ENCODE data around the gene PCGF3. TPM values are rescaled to one million over a fixed set of nuclear protein-coding genes. Genes with fewer than 3 reads are reported as not detected.

The PCGF3 gene, protein sequence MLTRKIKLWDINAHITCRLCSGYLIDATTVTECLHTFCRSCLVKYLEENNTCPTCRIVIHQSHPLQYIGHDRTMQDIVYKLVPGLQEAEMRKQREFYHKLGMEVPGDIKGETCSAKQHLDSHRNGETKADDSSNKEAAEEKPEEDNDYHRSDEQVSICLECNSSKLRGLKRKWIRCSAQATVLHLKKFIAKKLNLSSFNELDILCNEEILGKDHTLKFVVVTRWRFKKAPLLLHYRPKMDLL
- polyA plus RNA-seq (ENCODE audit: insufficient read length) = 50.5 TPM

DNA sequence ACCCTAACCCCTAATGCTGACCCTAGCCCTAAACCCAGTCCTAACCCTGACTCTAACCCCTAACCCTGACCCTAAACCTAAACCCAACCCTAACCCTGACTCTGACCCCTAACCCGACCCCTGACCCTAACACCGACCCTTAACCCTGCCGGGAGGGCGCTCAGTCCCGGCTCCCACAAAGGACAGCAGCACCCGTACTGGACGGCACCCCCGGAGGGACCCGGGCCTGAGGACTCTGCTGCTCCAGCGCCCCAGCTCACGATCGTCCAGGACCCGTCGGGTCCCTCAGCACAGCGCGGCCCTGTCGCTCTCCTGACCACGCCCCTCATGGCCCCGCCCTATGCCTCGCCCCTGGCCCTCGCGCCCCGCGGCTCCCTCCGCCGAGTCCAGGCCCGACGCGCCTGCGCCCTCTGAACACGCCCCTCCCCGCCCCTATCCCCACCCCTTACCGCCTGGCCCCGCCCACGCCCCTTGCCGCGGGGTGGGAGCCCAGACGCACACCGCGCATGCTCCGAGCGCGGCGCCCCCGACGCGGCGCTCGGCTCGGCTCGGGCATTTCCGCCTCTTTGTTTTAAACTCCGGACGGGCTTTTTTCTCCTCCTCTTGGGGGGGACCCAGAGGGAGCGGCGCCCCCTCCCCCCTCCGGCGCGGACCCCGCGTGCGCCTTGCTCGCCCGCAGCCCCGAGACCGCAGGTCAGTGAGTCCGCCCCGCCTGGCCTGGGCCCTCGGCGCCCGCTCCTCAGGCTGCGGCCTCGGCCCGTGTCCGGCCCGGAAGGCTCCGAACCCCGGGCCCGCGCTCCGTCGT is at the start of gene PCGF3:
PCGF3 (plus strand) TSS at position 555 of the 805 bp plus-strand sequence. CDS start 27,849 bp downstream, outside the sequence.
- DNase-seq = peak; percentile 94

DNA sequence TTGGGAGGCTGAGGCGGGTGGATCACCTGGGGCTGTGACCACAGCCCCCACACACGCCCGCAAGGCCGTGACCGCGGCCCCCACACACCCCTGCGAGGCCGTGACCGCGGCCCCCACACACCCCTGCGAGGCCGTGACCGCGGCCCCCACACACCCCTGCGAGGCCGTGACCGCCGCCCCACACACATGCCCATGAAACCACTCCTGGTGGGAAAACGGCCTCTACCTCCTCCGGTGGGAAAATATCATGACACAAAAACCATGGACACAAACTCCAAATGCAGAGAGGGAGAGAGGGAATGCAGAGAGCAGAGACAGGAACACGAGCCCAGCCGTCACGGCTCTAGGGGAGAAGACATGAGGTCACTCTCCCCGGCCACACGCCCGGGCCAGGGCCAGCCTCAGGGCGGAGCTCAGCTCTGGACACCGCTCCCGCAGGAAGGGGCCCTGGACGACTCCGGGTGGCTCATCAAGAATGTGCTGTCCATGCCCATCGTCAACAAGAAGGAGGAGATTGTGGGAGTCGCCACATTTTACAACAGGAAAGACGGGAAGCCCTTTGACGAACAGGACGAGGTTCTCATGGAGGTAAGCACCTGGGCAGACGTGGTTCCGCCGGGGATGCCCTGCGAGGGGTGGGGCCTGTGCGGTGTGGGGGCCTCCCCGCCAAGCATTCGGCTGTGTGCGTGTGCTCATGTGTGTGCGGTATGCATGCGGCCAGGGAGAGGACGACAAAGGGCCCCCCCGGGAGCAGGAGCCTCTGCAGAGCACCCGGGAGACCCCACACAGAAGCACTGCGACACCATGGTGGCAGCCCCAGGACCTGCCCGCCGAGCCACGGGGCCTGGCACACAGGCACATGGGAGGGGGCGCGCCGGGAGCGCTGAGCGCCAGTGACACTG is 48.9 kb upstream of the PCGF3 start:
- no peak for DNase-seq

DNA sequence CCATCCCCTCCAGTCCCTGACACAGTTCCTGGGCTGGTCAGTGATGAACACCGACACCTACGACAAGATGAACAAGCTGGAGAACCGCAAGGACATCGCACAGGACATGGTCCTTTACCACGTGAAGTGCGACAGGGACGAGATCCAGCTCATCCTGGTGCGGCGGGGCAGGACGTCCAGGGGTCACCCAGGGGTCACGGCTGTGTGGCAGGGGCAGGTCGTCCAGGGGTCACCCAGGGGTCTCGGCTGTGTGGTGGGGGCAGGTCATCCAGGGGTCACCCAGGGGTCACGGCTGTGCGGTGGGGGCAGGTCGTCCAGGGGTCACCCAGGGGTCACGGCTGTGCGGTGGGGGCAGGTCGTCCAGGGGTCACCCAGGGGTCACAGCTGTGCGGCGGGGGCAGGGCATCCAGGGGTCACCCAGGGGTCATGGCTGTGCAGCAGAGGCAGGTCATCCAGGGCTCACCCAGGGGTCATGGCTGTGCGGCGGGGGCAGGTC is 48.2 kb upstream of the PCGF3 start:
- DNase-seq = no peak

DNA sequence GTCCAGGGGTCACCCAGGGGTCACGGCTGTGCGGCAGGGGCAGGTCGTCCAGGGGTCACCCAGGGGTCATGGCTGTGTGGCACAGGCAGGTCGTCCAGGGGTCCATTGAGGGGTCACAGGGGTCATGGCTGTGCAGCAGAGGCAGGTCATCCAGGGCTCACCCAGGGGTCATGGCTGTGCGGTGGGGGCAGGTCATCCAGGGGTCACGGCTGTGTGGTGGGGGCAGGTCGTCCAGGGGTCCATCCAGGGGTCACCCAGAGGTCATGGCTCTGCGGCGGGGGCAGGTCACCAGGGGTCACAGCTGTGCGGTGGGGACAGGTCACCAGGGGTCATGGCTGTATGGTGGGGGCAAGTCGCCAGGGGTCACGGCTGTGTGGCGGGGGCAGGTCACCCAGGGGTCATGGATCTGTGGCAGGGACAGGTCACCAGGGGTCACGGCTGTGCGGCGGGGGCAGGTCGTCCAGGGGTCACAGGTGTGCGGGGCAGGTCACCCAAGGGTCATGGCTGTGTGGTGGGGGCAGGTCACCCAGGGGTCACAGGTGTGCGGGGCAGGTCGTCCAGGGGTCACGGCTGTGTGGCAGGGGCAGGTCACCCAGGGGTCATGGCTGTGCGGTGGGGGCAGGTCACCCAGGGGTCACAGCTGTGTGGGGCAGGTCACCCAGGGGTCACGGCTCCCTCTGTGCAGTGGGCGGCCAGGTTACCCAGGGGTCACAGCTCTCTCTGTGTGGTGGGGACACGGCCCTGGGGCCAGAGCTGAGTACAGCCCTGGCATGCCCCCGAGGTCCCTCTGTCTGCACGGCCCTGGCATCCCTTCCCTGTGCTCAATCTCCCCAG is 47.6 kb upstream of the PCGF3 start:
- DNase-seq = no peak

DNA sequence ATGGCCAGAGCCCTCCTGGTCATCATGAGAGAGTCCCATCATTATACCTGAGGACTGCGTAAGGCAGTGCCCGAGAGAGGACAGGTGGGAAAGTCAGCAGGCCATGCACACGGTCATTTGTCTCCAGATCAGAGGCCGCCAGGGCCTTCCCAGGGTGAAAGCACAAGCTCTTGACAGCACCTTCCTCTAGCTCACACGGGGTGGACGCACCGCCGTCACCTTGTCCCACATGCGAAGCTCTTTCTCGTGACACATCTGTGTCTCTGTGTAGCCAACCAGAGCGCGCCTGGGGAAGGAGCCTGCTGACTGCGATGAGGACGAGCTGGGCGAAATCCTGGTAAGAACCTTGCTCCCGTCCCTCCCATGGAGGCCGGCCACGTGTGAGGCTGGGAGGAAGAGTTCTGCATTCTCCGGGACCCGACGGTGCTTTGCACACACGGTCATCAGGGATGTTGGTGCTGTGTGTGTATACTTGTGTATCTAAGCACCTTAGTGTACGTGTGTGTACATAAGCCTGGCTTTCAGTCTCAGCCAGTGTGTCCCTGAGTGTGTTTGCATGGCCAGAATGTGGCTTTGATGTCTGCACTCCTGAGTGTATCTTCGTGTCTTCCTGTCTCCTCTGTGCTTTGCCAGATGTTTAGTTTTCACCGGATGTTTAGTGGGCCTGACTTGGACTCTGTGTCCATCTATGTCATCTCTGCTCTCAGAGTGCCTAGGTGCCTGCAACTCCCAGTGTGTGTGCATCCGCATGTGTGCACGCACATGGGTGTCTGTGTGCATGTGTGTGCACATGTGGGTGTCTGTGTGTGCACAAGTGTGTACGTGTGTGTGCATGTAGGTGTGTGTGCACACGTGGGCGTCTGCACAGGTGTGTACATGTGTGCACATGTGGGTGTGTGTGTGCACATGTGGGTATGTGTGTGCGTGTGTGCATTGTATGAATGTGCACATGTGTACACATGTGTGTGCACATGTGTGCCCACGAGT is 46.7 kb upstream of the PCGF3 start:
- DNase-seq = no peak

DNA sequence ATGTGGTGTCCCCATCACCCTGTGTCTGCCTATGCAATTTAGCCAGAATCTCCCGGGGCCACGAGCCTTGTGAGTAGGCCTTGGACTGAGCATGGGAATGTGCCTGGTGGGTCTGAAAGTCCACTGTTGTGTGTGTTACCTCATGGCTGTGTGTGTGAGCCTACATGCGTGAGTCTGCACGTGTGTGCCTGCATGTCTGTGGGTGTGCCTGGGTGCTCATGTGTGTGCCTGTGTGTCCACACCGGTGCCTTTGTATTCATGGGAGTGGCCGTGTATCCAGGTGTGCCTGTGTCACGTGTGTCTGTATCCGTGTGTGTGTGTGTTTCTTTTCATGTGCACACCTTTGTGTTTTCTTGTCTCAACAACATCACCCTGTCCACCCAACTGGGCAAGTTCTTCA is 45.8 kb upstream of the PCGF3 start:
- no peak for DNase-seq

DNA sequence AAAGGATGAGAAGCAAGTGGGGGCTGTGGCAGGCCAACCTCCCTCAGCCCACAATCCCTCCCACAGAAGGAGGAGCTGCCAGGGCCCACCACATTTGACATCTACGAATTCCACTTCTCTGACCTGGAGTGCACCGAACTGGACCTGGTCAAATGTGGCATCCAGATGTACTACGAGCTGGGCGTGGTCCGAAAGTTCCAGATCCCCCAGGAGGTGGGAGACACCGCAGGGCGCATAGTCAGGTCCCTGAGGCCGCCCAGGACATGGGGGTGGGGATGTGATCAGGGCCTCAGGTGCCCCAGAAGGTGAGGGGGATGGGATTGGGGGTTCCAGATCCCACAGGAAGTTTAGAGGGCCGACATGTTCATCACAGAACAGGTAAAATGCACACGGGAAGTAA is 45.2 kb upstream of the PCGF3 start:
- no peak for DNase-seq

DNA sequence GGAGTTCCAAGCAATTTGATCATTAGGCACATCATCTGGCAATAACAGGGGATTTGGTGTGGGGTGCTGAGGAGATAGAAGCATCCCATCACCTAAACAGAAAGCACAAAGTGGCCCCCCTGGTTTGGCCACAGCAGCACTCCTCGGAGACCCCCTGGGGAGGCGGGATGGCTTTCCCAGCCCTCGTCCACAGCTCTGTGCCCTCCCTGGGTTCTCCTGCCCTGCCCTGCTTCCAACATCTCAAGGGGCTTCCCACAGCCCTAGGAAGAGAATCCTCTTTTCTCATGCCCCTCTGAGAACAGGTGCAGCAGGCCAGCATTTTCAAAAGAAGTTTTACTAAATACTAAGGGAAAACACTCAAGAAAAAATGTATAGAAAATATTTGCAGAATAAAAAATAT is 44.4 kb upstream of the PCGF3 start:
- DNase-seq = no peak

DNA sequence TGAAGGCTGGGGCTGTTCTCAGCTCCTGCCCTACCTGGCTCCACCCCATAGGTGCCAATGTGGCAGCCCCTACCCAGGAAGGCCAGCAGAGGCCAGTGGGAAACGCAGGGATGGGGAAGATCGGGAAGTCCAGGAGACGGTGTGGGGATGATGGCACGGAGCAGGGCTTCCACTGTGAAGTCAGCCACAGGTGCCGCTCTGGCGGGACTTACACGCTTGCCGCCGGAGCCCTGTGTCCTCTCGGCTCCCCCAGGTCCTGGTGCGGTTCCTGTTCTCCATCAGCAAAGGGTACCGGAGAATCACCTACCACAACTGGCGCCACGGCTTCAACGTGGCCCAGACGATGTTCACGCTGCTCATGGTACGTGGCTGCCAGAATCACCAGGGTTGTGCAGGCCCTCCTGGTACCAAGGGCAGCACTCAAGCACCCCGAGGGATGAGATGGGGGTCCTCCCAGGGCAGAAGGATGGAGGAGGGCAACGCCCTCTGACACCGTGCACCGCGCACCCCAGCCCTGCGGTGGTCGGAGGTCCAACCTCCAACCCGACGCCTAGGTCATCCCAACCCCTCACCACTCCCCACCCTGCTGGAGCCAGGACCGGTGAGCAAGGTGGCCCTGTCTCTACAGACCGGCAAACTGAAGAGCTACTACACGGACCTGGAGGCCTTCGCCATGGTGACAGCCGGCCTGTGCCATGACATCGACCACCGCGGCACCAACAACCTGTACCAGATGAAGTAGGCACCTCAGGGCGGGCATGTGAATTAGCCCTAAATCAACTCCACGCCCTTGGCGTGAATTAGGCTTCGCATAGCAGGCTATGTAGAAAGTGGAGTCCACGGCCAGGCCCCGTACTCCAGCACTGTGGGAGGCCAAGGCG is 43.5 kb upstream of the PCGF3 start:
- no peak for DNase-seq

DNA sequence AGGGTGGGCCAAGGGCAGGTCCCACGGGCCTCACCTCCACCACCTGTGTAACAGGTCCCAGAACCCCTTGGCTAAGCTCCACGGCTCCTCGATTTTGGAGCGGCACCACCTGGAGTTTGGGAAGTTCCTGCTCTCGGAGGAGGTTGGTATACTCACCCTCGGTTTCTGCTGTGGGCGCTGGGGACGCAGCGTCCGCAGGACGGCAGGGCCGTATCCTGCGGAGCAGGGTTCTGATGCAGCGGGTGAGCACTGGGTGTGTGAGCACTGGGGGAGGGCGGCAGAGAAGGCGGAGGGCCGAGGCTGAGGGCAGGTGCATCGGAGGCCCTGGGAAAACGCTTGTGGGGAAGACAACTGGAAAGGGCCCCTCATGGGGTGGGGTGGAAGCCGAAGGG is 42.6 kb upstream of the PCGF3 start:
- DNase-seq = no peak

DNA sequence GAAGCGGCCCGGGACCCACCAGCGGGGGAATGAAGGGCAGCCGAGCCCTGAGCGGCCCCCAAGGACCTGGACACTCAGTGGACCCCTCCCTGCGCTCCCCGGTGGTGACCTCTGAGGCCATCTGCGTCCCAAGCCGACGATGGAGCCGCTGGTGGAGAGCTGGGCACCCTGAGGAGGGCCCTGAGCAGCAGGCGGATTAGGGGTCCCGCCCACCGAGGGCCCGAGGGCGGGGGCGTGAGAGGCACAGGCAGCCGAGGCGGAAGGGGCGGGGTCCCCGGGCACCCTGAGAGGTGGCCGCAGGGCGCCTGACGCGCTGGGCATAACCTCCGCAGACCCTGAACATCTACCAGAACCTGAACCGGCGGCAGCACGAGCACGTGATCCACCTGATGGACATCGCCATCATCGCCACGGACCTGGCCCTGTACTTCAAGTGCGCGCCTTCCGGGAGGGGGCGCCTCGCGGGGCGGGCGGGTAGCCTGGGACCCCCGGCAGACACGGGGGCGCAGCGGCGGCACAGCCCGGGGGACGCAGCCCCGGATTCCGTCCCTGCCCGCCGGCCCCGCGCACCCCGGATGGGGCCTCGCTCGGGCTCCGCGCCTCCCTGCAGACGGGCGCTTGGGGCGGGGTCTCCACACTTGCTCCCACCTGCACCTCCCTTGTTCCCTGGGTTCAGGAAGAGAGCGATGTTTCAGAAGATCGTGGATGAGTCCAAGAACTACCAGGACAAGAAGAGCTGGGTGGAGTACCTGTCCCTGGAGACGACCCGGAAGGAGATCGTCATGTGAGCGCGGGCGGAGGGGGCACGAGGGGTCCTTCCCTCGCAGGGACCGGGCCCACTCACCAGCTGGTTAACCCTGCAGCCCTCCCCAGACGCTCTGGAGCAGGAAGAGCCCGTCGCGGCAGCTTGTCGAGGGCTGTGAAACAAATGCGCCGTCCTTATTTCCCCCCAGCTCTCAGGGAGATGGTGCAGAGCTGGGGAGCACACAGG is 41.9 kb upstream of the PCGF3 start:
- peak; percentile 49 for DNase-seq

DNA sequence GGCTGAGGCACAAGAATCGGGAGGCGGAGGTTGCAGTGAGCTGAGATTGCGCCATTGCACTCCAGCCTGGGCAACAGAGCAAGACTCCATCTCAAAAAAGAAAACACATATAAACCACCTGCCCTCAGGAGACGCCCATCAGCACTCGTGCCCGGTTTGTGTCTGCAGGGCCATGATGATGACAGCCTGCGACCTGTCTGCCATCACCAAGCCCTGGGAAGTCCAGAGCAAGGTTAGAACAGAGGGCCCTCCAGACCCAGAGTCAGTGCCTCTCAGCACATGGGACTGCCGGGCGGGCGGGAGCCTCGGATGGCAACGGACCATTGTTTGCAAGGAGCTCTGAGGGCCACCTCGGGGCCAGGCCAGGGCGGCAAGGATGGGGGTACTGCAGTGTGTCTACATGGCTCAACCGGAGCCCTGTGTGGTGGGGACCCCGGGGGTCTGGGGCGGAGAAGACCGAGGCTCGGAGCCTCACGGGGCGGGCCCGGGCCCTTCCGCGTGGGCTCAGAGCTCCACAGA is 40.9 kb upstream of the PCGF3 start:
- no peak for DNase-seq

DNA sequence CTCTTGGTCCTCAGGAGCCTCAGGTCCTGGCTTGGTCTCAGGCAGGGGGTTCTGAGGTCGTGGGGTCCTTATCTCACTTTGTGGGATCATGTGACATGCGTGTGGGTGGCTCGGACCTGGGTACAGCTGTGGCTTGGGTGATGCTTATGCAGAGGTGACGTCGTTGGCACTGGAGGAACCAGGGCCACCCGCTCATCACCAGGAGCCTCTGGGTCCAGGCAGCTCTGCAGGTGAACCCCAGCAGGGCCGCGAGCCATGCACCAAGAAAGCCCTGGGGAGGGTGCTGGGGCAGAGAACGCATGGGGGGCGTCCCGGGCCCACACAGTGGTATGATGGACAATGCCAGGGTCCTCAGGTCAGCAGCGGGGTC is 40.3 kb upstream of the PCGF3 start:
- no peak for DNase-seq

DNA sequence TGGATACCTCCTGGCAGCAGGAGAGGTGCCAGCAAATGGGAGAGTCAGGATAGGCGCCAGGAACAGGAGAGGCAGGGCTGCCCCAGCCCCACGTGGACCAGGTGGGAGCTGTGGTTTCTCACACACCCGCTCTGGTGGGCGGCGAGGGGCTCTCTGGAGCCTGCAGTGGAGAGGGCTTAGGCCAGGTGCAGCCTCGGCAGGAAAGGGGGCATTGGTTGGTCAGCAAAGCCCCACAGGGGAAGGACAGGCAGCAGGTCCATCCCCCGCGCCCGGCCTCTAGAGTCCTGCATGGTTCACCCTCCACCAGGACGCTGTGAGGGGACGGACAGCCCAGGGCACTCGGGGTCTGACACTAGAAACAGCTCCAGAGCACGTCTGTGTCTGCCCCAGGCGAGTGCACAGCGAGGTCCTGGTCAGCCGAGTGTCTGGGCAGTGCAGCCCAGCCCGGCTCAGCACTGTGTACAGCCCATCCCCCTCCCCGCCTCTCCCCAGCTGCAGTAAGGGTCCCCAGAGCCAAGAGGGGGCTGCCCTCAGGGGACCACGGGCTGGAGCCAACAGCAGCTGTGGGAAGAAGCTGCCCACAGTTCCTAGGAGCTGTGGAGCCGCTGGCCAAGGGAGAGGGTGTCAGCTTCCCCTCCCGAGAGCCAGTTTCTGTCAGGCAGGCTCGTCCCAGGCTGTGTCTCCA is 39.7 kb upstream of the PCGF3 start:
- DNase-seq = no peak

DNA sequence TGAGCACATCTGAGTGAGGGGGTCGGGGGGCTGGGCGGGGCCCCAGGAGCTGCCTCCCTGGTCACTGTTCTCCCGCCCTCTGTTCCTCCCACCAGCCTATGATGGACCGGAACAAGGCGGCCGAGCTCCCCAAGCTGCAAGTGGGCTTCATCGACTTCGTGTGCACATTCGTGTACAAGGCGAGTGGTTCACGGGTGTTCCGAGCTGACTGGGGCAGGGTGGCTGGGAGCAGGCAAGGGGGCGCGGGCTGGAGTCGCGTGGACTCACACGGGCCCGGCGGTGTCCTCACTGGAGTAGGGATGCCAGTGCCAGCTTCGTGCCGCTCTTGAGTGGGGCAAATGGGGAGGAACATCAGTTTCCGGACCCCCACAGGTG is 39.2 kb upstream of the PCGF3 start:
- DNase-seq = no peak

DNA sequence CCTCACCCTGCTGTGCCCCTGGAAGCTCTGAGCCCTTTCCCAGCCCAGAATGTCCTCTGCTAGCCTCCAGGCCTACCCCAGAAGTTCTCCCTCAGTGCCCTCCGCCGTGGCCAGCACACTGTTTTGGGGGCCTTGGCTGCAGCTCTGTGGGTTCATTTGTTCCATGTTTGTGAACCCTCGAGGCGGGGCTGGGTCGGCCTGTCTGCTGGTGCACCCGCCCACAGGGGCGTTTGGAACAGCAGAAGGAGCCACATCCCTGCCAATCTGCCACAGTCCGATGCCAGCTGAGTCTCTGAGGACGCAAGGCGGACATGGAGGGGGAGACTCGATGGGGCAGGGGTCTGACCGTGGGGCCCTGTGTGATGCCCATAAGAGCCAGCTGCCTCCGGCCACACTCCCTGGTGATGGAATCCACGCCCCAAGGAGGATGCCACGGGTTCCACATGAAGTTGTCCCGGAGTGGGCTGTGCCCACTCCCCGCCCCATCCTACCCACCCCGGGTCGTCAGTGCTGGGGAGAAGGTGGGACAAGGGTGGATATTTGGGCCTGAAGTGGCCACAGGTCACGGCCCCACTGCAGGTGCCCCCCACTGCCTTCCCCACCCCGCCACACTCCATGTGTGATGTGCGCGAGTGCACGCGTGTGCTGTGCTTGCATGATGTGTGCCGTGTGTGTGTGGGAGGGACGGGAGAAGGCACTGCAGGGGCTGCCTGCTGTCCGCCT is 38.6 kb upstream of the PCGF3 start:
- no peak for DNase-seq

DNA sequence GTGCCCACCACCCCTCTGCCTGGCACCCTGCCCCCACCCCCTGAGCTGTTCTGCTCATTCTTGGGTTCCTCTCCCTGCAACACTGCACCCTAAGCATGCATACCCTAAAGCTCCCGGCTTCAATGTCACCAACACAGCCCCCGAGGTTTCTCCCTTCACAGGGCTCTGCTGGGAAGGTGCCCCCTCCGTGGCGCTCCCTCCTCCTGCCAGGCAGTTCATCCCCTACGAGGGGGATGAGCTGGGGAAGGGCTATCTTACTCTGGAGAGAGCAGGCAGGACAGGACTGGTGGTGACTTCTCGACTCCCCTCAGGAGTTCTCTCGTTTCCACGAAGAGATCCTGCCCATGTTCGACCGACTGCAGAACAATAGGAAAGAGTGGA is 38.1 kb upstream of the PCGF3 start:
- no peak for DNase-seq
